HepG2 (cell line): ENCODE measurements around the gene TTC31. TPM values are rescaled to one million over a fixed set of nuclear protein-coding genes. Genes with fewer than 3 reads are reported as not detected.

Source experiments
- CBFB ChIP-seq: sonication (generic); formaldehyde crosslinking; IDR thresholded peaks from 2 replicates; pipeline ENCODE4 v1.4.0; 2020; ENCODE audit warnings: missing genetic modification reagents
- DDIT3 ChIP-seq: sonication (generic); formaldehyde crosslinking; IDR thresholded peaks from 2 replicates; pipeline ENCODE4 v1.4.0; 2020; ENCODE audit warnings: mild to moderate bottlenecking, missing genetic modification reagents
- DPF2 ChIP-seq: sonication (generic); formaldehyde crosslinking; IDR thresholded peaks from 2 replicates; pipeline ENCODE4 v1.4.0; 2020; ENCODE audit warnings: mild to moderate bottlenecking, low read depth, missing genetic modification reagents, borderline replicate concordance
- FOSL2 ChIP-seq: sonication (generic); formaldehyde crosslinking; IDR thresholded peaks from 2 replicates; pipeline ENCODE4 v1.4.0; 2020; ENCODE audit warnings: missing genetic modification reagents
- FOXP1 ChIP-seq, 2 experiments: fragments of 450-650 bp in 1 of 2; IDR thresholded peaks; 2 replicates each; pipeline ENCODE4 v1.6.1; 2017 to 2018; ENCODE audit warnings: antibody characterized with exemption in 1 of 2
- MED8 ChIP-seq: sonication (generic); formaldehyde crosslinking; IDR thresholded peaks from 2 replicates; pipeline ENCODE4 v1.8.1; 2023; ENCODE audit warnings: mild to moderate bottlenecking, missing genetic modification reagents; ENCODE audit not compliant: insufficient replicate concordance
- MEIS2 ChIP-seq: sonication (generic); formaldehyde crosslinking; IDR thresholded peaks from 2 replicates; pipeline ENCODE4 v1.9.0; 2021; ENCODE audit warnings: mild to moderate bottlenecking, missing genetic modification reagents
- NFE2L1 ChIP-seq: sonication (generic); formaldehyde crosslinking; IDR thresholded peaks from 2 replicates; pipeline ENCODE4 v1.4.0; 2020; ENCODE audit warnings: missing genetic modification reagents, mild to moderate bottlenecking, borderline replicate concordance
- ONECUT2 ChIP-seq: sonication (generic); formaldehyde crosslinking; IDR thresholded peaks from 2 replicates; pipeline ENCODE4 v1.4.0; 2020; ENCODE audit warnings: missing genetic modification reagents
- PCBP1 ChIP-seq: fragments of 200-400 bp; formaldehyde crosslinking; IDR thresholded peaks from 2 replicates; pipeline ENCODE4 v1.6.1; 2017; ENCODE audit warnings: mild to moderate bottlenecking, low read depth, low read length, borderline replicate concordance
- RBAK ChIP-seq: sonication (generic); formaldehyde crosslinking; IDR thresholded peaks from 2 replicates; pipeline ENCODE4 v1.5.1; 2020; ENCODE audit warnings: mild to moderate bottlenecking, missing genetic modification reagents
- STAG1 ChIP-seq: sonication (generic); formaldehyde crosslinking; IDR thresholded peaks from 2 replicates; pipeline ENCODE4 v1.4.0; 2020; ENCODE audit warnings: missing genetic modification reagents
- TBL1XR1 ChIP-seq: fragments of 150-350 bp; IDR thresholded peaks from 2 replicates; pipeline ENCODE4 v1.6.1; 2014; ENCODE audit warnings: borderline replicate concordance, low read length; ENCODE audit not compliant: partially characterized antibody
- TOE1 ChIP-seq: sonication (generic); formaldehyde crosslinking; IDR thresholded peaks from 2 replicates; pipeline ENCODE4 v1.4.0; 2020; ENCODE audit warnings: mild to moderate bottlenecking, missing genetic modification reagents
- ZKSCAN5 ChIP-seq: sonication (generic); formaldehyde crosslinking; IDR thresholded peaks from 2 replicates; pipeline ENCODE4 v1.5.1; 2020; ENCODE audit warnings: mild to moderate bottlenecking, missing genetic modification reagents
- ZNF350 ChIP-seq: sonication (generic); formaldehyde crosslinking; IDR thresholded peaks from 2 replicates; pipeline ENCODE4 v1.4.0; 2020; ENCODE audit warnings: mild to moderate bottlenecking, low read depth, missing genetic modification reagents, borderline replicate concordance
- ZNF549 ChIP-seq: sonication (generic); formaldehyde crosslinking; IDR thresholded peaks from 2 replicates; pipeline ENCODE4 v1.5.0; 2020; ENCODE audit warnings: missing genetic modification reagents
- ZNF841 ChIP-seq: sonication (generic); formaldehyde crosslinking; IDR thresholded peaks from 2 replicates; pipeline ENCODE4 v1.8.1; 2023; ENCODE audit warnings: missing genetic modification reagents, borderline replicate concordance
- polyA plus RNA-seq, 8 experiments: library from polyadenylated mRNA; depleted of rRNA in 3 of 8; stranded (reverse) in 7 of 8; unstranded in 1 of 8; fragments of >200 nt; fragmentation: Illumina TruSeq in 4 of 8; extraction: Trizol in 4 of 8; gene quantifications; 2 replicates each; pipeline versions ENCODE4 v1.2.1 to v1.2.3, GENCODE V29; 2011 to 2016; ENCODE audit warnings: low read depth in 4 of 8, missing spikeins in 1 of 8, mixed read lengths in 1 of 8; ENCODE audit not compliant: insufficient read depth in 1 of 8
- total RNA-seq, 5 experiments: library from RNA; depleted of rRNA; stranded (reverse); fragments of >200 nt; fragmentation: Illumina TruSeq; extraction: Trizol; gene quantifications; 2 replicates each; pipeline ENCODE4 v1.2.3, GENCODE V29; 2016; ENCODE audit warnings: low read depth in 1 of 5
- TF ChIP-seq, protein P1 (sequence below): IDR thresholded peaks from 2 replicates; pipeline ENCODE4 v1.6.1; 2012; ENCODE audit warnings: inconsistent platforms
- TF ChIP-seq, protein P2 (sequence below): sonication (generic); formaldehyde crosslinking; IDR thresholded peaks from 2 replicates; pipeline ENCODE4 v1.4.0; 2020; ENCODE audit warnings: mild to moderate bottlenecking, missing genetic modification reagents
- TF ChIP-seq, protein P3 (sequence below): sonication (generic); formaldehyde crosslinking; IDR thresholded peaks from one replicate; pipeline ENCODE4 v1.5.1; 2020; ENCODE audit warnings: mild to moderate bottlenecking, missing genetic modification reagents; ENCODE audit errors: not compliant biosample characterization

Gene TTC31
- total and polyA plus RNA-seq, 2 of the 13 experiments (the other 11 are each of a cell fraction or from before 2014, with no cell fraction given), result 28.3 to 39.5 TPM

GRCh38 chr2:74481961-74482800 is 700 bp upstream of the TTC31 start (continued):
- TF ChIP-seq FOSL2 (CRISPR knock-in tag) (no peak), ZNF841 (CRISPR knock-in tag) (no peak), ZNF350 (CRISPR knock-in tag) (no peak), ZKSCAN5 (CRISPR knock-in tag) (no peak), STAG1 (CRISPR knock-in tag) (peak; percentile 28), MED8 (peak; percentile 85), MEIS2 (CRISPR knock-in tag) (peak; percentile 72), TOE1 (CRISPR knock-in tag) (no peak; the same call in 1 of the 2 replicates), CBFB (CRISPR knock-in tag) (0 out of 2 replicates have a peak, but pooled peaks have one; percentile 26), FOXP1 (IDR thresholded peaks at IDR 0.05) (no peak), FOXP1 (CRISPR knock-in tag; IDR thresholded peaks at IDR 0.05) (no peak), NFE2L1 (CRISPR knock-in tag) (peak; percentile 70; the same call in 1 of the 2 replicates), ONECUT2 (CRISPR knock-in tag) (0 out of 2 replicates have a peak, but pooled peaks have one; percentile 54), RBAK (no peak), TBL1XR1 (no peak), PCBP1 (no peak), DDIT3 (no peak), DPF2 (CRISPR knock-in tag) (no peak), ZNF549 (CRISPR knock-in tag) (no peak)
- TF ChIP-seq, protein P1, sequence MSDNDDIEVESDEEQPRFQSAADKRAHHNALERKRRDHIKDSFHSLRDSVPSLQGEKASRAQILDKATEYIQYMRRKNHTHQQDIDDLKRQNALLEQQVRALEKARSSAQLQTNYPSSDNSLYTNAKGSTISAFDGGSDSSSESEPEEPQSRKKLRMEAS, result peak; percentile 85
- TF ChIP-seq, protein P2, sequence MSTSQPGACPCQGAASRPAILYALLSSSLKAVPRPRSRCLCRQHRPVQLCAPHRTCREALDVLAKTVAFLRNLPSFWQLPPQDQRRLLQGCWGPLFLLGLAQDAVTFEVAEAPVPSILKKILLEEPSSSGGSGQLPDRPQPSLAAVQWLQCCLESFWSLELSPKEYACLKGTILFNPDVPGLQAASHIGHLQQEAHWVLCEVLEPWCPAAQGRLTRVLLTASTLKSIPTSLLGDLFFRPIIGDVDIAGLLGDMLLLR, result peak; percentile 82
- TF ChIP-seq, protein P3, sequence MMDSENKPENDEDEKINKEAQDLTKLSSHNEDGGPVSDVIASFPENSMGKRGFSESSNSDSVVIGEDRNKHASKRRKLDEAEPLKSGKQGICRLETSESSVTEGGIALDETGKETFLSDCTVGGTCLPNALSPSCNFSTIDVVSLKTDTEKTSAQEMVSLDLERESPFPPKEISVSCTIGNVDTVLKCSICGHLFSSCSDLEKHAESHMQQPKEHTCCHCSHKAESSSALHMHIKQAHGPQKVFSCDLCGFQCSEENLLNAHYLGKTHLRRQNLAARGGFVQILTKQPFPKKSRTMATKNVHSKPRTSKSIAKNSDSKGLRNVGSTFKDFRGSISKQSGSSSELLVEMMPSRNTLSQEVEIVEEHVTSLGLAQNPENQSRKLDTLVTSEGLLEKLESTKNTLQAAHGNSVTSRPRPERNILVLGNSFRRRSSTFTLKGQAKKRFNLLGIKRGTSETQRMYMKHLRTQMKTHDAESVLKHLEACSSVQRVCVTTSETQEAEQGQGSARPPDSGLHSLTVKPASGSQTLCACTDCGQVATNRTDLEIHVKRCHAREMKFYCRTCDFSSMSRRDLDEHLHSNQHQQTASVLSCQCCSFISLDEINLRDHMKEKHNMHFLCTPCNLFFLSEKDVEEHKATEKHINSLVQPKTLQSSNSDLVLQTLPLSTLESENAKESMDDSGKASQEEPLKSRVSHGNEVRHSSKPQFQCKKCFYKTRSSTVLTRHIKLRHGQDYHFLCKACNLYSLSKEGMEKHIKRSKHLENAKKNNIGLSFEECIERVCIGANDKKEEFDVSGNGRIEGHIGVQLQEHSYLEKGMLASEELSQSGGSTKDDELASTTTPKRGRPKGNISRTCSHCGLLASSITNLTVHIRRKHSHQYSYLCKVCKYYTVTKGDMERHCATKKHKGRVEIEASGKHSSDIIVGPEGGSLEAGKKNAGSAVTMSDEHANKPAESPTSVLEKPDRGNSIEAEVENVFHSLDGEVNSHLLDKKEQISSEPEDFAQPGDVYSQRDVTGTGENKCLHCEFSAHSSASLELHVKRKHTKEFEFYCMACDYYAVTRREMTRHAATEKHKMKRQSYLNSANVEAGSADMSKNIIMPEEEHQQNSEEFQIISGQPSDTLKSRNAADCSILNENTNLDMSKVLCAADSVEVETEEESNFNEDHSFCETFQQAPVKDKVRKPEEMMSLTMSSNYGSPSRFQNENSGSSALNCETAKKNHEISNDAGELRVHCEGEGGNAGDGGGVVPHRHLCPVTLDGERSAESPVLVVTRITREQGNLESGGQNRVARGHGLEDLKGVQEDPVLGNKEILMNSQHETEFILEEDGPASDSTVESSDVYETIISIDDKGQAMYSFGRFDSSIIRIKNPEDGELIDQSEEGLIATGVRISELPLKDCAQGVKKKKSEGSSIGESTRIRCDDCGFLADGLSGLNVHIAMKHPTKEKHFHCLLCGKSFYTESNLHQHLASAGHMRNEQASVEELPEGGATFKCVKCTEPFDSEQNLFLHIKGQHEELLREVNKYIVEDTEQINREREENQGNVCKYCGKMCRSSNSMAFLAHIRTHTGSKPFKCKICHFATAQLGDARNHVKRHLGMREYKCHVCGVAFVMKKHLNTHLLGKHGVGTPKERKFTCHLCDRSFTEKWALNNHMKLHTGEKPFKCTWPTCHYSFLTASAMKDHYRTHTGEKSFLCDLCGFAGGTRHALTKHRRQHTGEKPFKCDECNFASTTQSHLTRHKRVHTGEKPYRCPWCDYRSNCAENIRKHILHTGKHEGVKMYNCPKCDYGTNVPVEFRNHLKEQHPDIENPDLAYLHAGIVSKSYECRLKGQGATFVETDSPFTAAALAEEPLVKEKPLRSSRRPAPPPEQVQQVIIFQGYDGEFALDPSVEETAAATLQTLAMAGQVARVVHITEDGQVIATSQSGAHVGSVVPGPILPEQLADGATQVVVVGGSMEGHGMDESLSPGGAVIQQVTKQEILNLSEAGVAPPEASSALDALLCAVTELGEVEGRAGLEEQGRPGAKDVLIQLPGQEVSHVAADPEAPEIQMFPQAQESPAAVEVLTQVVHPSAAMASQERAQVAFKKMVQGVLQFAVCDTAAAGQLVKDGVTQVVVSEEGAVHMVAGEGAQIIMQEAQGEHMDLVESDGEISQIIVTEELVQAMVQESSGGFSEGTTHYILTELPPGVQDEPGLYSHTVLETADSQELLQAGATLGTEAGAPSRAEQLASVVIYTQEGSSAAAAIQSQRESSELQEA (CRISPR knock-in tag), result peak; percentile 95
